K562 (cell line): ENCODE results near the gene FHIT. TPM values are rescaled to one million over a fixed set of nuclear protein-coding genes. Genes with fewer than 3 reads are reported as not detected.

Experiments used
- ATAC-seq: fragments of 200-7000 bp; cut with Tn5 transposase; 3 replicates; pipeline ENCODE4 v1.9.1; 2020; ENCODE audit warnings: moderate library complexity
- BruUV-seq: library from RNA; stranded (reverse); fragments of 400-500 nt; replicated peaks from 2 replicates; lab custom pipeline; 2021; lab: Mats Ljungman, UMichigan
- CTCF ChIA-PET: fragments of 300-600 bp; formaldehyde crosslinking; extraction: SDS; loops from one replicate; lab custom pipeline; 2021; ENCODE audit warnings: low intra/inter-chr PET ratio; lab: Yijun Ruan, JAX
- POLR2A ChIA-PET: fragments of 300-600, 350-650 bp; sonication (Branson Sonifier 250); formaldehyde crosslinking; extraction: SDS; loops from one replicate; lab custom pipeline; 2021; ENCODE audit warnings: antibody characterized with exemption, inconsistent platforms; lab: Yijun Ruan, JAX
- DNase-seq, 4 experiments: peaks; one replicate each; pipeline versions ENCODE4 v3.0.0 to v3.0.0-alpha.2; 2011 to 2018; ENCODE audit warnings: low spot score in 3 of 4, mixed read lengths in 3 of 4; ENCODE audit errors: extremely low read depth in 1 of 4
- FAIRE-seq: peaks from 2 replicates; lab custom pipeline; 2011; peaks lifted over from hg19 to GRCh38; lab: Jason Lieb, UNC
- H2AFZ ChIP-seq: 2 replicates; pipeline ENCODE4 v1.6.0; 2011; ENCODE audit warnings: low read depth, low read length, control low read depth, inconsistent platforms
- H3K27ac ChIP-seq: fragments of 200-600 bp; 3 replicates; pipeline ENCODE4 v1.8.0; 2011; ENCODE audit warnings: low read depth, mild to moderate bottlenecking, control low read depth, inconsistent platforms, low read length, moderate library complexity, mixed read lengths; ENCODE audit errors: extremely low read depth
- H3K27me3 ChIP-seq, 2 experiments: fragments of 300-600 bp in 1 of 2; 2 replicates in 1 of 2; 3 replicates in 1 of 2; pipeline versions ENCODE4 v1.6.0 to v1.8.0; 2011; ENCODE audit warnings: inconsistent platforms in 2 of 2, low read length in 2 of 2, mild to moderate bottlenecking in 1 of 2, mixed read lengths in 1 of 2, moderate library complexity in 1 of 2; ENCODE audit not compliant: control insufficient read depth in 2 of 2, insufficient read depth in 2 of 2
- H3K36me3 ChIP-seq: fragments of 300-600 bp; 3 replicates; pipeline ENCODE4 v1.8.0; 2011; ENCODE audit warnings: mild to moderate bottlenecking, low read length, inconsistent platforms; ENCODE audit not compliant: control insufficient read depth, insufficient read depth
- H3K4me1 ChIP-seq, 2 experiments: fragments of 200-600 bp in 1 of 2; replicated peaks in 1 of 2; 2 replicates in 1 of 2; 3 replicates in 1 of 2; pipeline versions ENCODE4 v1.5.1 to v1.8.0; 2011; ENCODE audit warnings: inconsistent platforms in 2 of 2, low read length in 2 of 2, mild to moderate bottlenecking in 1 of 2, mixed read lengths in 1 of 2, moderate library complexity in 1 of 2; ENCODE audit not compliant: control insufficient read depth in 2 of 2, insufficient read depth in 2 of 2
- H3K4me2 ChIP-seq: 2 replicates; pipeline ENCODE4 v1.6.1; 2011; ENCODE audit warnings: low read length, control low read depth, inconsistent platforms, mixed read lengths; ENCODE audit not compliant: insufficient read depth
- H3K4me3 ChIP-seq: fragments of 200-600 bp; sonication (generic), shearing (Covaris generic); 2 replicates; pipeline ENCODE4 v1.5.1; 2016; ENCODE audit warnings: control low read depth, inconsistent platforms
- H3K79me2 ChIP-seq: fragments of 200-600 bp; 3 replicates; pipeline ENCODE4 v1.8.0; 2011; ENCODE audit warnings: low read length, inconsistent platforms; ENCODE audit not compliant: control insufficient read depth, insufficient read depth
- H3K9ac ChIP-seq, 2 experiments: 2 replicates each; pipeline versions ENCODE4 v1.6.0 to v1.6.1; 2011; ENCODE audit warnings: low read depth in 2 of 2, low read length in 2 of 2, control low read depth in 1 of 2, inconsistent platforms in 1 of 2, mild to moderate bottlenecking in 1 of 2, mixed read lengths in 1 of 2; ENCODE audit not compliant: insufficient read depth in 1 of 2
- H3K9me1 ChIP-seq: one replicate; pipeline ENCODE4 v1.6.0; 2011; ENCODE audit warnings: inconsistent platforms, mild to moderate bottlenecking, low read length, moderate library complexity; ENCODE audit not compliant: control insufficient read depth, insufficient read depth
- H3K9me3 ChIP-seq: replicated peaks from 2 replicates; pipeline ENCODE4 v1.5.1; 2011; ENCODE audit warnings: low read depth, low read length, inconsistent platforms; ENCODE audit not compliant: control insufficient read depth, insufficient read depth
- H4K20me1 ChIP-seq: replicated peaks from 2 replicates; pipeline ENCODE4 v1.6.1; 2011; ENCODE audit warnings: low read length, inconsistent platforms, mixed read lengths; ENCODE audit not compliant: control insufficient read depth, insufficient read depth
- CEBPB ChIP-seq: fragments of 450-650 bp; IDR thresholded peaks from 2 replicates; pipeline ENCODE4 v1.6.1; 2016; ENCODE audit warnings: missing genetic modification characterization, missing compliant biosample characterization
- MEIS2 ChIP-seq: fragments of 450-650 bp; IDR thresholded peaks from 2 replicates; pipeline ENCODE4 v1.6.1; 2014; ENCODE audit warnings: mild to moderate bottlenecking; ENCODE audit not compliant: partially characterized antibody
- ZNF707 ChIP-seq: fragments of 250-450 bp; sonication (Bioruptor Pico); conservative IDR thresholded peaks from 2 replicates; pipeline ENCODE4 v1.8.0; 2022; ENCODE audit warnings: inconsistent platforms, mild to moderate bottlenecking, moderate library complexity
- WGBS: fragments of 100-300 bp; shearing (Covaris generic); methylation state at CpG from one replicate; pipeline ENCODE4 v1.1.6; 2016; ENCODE audit warnings: low coverage, mixed read lengths; ENCODE audit not compliant: insufficient coverage; ENCODE audit errors: missing lambda C conversion rate; 5-methylcytosine and 5-hydroxymethylcytosine counted together
- in situ Hi-C: fragments of 300-500 bp; cut with MboI; formaldehyde crosslinking; loops from 4 replicates; pipeline ENCODE4 v1.15.0; 2018; ENCODE audit warnings: inconsistent platforms, mixed read lengths
- intact Hi-C: fragments of 100-400 bp; cut with micrococcal nuclease; formaldehyde crosslinking; loops from 2 replicates; pipeline ENCODE4 v1.14.2; 2022
- polyA plus RNA-seq, 8 experiments: library from polyadenylated mRNA; depleted of rRNA in 4 of 8; stranded (reverse) in 5 of 8; unstranded in 3 of 8; fragments of >200 nt; fragmentation: Nextera tagmentation in 2 of 8; fragmentation: Illumina TruSeq in 1 of 8; extraction: Ambion mirVana in 2 of 8; extraction: Trizol in 1 of 8; gene quantifications; 2 replicates each; pipeline versions ENCODE4 v1.2.1 to v1.2.3, GENCODE V29; 2011 to 2014; ENCODE audit warnings: inconsistent platforms in 1 of 8, missing spikeins in 1 of 8
- total RNA-seq, 7 experiments: library from RNA; depleted of rRNA in 6 of 7; stranded (reverse); fragments of >200 nt in 6 of 7; fragmentation: Illumina TruSeq in 2 of 7; extraction: Trizol in 2 of 7; gene quantifications; 2 replicates each; pipeline versions ENCODE4 v1.2.1 to v1.2.3, GENCODE V29; 2011 to 2021; ENCODE audit warnings: low replicate concordance in 1 of 7
- TF ChIP-seq, protein P1 (sequence below): fragments of 450-650 bp; formaldehyde crosslinking; IDR thresholded peaks from 2 replicates; pipeline ENCODE4 v1.4.0; 2022; ENCODE audit warnings: missing genetic modification characterization

The FHIT gene
- total and polyA plus RNA-seq, 9 of the 15 experiments (the other 6 are each of a cell fraction or from before 2014, with no cell fraction given), result 1.7 to 9.1 (median 4.3) TPM

DNA sequence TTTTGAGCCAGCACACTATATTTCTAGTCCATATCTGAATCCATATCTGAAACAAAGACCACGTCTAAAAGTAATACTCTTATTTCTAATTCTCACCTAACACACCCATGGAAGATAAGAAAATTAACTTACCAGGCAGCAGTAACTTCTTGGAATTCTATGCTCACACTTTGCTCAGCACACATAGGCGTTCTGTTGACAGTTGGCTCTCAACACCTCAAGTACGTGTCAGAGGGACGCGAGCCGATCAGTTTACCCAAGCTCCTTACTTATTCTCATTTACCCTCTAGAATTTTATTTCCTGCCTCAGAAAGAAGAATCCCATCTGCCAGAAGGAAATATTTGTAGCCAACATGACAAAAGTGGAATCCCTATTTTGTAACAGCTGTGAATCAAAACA, 911.9 kb downstream of the FHIT start:
- no peaks in the 10 kb centered on the region for H3K9me3 ChIP-seq
- no peaks in the 10 kb centered on the region; a peak in 1 of 5 replicates for H3K4me1 ChIP-seq
- H3K9ac ChIP-seq, result no peak overlapping the region
- no peak for ATAC-seq
- no TSS peak for BruUV-seq
- intact Hi-C loops, result no loop called here
- FAIRE-seq, result peak; percentile 58
- H4K20me1 ChIP-seq, result no peaks in the 10 kb centered on the region
- H3K4me3 ChIP-seq, result no peak overlapping the region
- H3K4me2 ChIP-seq, result no peak overlapping the region
- WGBS, result 15% methylated on average over 6 of the region's 6 CpGs
- peak; percentile 27 for TF ChIP-seq MEIS2
- no peak for TF ChIP-seq ZNF707 (CRISPR knock-in tag)
- TF ChIP-seq, all 486 proteins: peak for 1
- in situ Hi-C loops, result no loop called here
- H3K79me2 ChIP-seq, result no peaks in the 10 kb centered on the region
- POLR2A ChIA-PET, result interaction anchor here (0.5 kb wide), 1 partner anchor 182 kb away, joined by 3 read pairs; no protein-coding TSS in a partner anchor
- no peaks in the 10 kb centered on the region for H3K9me1 ChIP-seq
- no peaks in the 10 kb centered on the region for H3K27me3 ChIP-seq
- DNase-seq, result no peak
- CTCF ChIA-PET, result no interaction called here
- no peaks in the 10 kb centered on the region for H3K36me3 ChIP-seq
- H3K27ac ChIP-seq, result no peak overlapping the region
- H2AFZ ChIP-seq, result peak overlapping the region; percentile 69; the same call in 1 of the 2 replicates

DNA sequence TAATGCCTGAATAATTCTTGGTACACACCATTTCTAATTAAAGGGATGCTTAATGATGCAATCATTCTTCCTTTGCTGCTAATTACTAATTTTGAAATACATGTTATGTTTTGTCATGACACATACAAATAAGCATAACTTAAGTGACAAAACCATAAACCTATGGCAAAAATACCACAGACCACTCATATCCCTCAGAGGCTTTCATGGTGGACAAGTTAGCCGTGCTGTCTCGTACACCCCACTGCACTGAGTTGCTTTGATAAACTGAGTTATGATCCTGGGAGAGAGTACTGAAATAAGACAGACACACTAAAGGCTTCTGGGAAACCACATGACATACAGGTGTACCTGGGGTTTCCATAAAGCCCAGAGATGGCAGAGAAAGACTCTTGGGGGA, 913.8 kb downstream of the FHIT start:
- CTCF ChIA-PET, result no interaction called here
- POLR2A ChIA-PET, result no interaction called here
- FAIRE-seq (no peak), DNase-seq (no peak), ATAC-seq (no peak)
- in situ Hi-C loops, result no loop called here
- intact Hi-C loops, result no loop called here
- Histone ChIP-seq H4K20me1 (no peaks in the 10 kb centered on the region), H3K79me2 (no peaks in the 10 kb centered on the region), H3K4me1 (peaks cover 0 to 4% of the 10 kb centered on the region in 2 experiments; a peak in 2 of 5 replicates), H3K27ac (no peak overlapping the region), H3K36me3 (no peaks in the 10 kb centered on the region), H3K9me1 (no peaks in the 10 kb centered on the region), H3K9ac (no peak overlapping the region), H3K4me2 (no peak overlapping the region), H3K27me3 (no peaks in the 10 kb centered on the region), H3K4me3 (no peak overlapping the region), H2AFZ (no peak overlapping the region), H3K9me3 (no peaks in the 10 kb centered on the region)
- BruUV-seq, result no TSS peak
- WGBS, result 74% methylated on average over 2 of the region's 2 CpGs
- TF ChIP-seq, protein P1, sequence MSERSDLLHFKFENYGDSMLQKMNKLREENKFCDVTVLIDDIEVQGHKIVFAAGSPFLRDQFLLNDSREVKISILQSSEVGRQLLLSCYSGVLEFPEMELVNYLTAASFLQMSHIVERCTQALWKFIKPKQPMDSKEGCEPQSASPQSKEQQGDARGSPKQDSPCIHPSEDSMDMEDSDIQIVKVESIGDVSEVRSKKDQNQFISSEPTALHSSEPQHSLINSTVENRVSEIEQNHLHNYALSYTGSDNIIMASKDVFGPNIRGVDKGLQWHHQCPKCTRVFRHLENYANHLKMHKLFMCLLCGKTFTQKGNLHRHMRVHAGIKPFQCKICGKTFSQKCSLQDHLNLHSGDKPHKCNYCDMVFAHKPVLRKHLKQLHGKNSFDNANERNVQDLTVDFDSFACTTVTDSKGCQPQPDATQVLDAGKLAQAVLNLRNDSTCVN (CRISPR knock-in tag), result no peak
- TF ChIP-seq CEBPB (tag), result peak; percentile 47; the same call in 1 of the 2 replicates
